AG04449 (cell line): Measurements from ENCODE around the gene DCDC2C.

Source experiments
- CTCF ChIA-PET: fragments of 350-600 bp; formaldehyde crosslinking; extraction: SDS; loops from one replicate; lab custom pipeline; 2021; ENCODE audit warnings: antibody characterized with exemption; lab: Yijun Ruan, JAX
- POLR2A ChIA-PET: fragments of 400-600, 350-600 bp; formaldehyde crosslinking; extraction: SDS; loops from one replicate; lab custom pipeline; 2020; ENCODE audit warnings: antibody characterized with exemption, inconsistent platforms; lab: Yijun Ruan, JAX
- DNase-seq: peaks from one replicate; pipeline ENCODE4 v3.0.0-alpha.2; 2010; ENCODE audit warnings: low read depth, low spot score
- H3K4me3 ChIP-seq: 2 replicates; pipeline ENCODE4 v1.5.1; 2011; ENCODE audit warnings: low read depth, mild to moderate bottlenecking, control low read depth, low read length
- CTCF ChIP-seq: IDR thresholded peaks from one replicate; pipeline ENCODE4 v1.5.1; 2011; ENCODE audit warnings: mild to moderate bottlenecking, moderate library complexity, low read length, control low read depth, inconsistent platforms; ENCODE audit not compliant: insufficient read depth; ENCODE audit errors: missing control alignments

DCDC2C gene

GRCh38 chr2:3780477-3781402, 77.4 kb downstream of the DCDC2C start:
- H3K4me3 ChIP-seq = no peak overlapping the region
- DNase-seq = no peak
- CTCF ChIA-PET = interaction anchor here (0.6 to 3.6 kb wide), 10 partner anchors 10 to 52 kb away, joined by 3 to 23 read pairs (median 3); no protein-coding TSS in a partner anchor
- POLR2A ChIA-PET = no interaction called here
- TF ChIP-seq CTCF = peak; percentile 63

- POLR2A ChIA-PET = no interaction called here
- no peak for TF ChIP-seq CTCF
- H3K4me3 ChIP-seq = no peak overlapping the region
- peak; percentile 5 for DNase-seq
- CTCF ChIA-PET = interaction anchor here (0.8 to 2.5 kb wide), 5 partner anchors 23 to 57 kb away, joined by 3 to 7 read pairs (median 4); no protein-coding TSS in a partner anchor
Observed at GRCh38 chr2:3784731-3785130, 81.4 kb downstream of the DCDC2C start.

- no peak overlapping the region for H3K4me3 ChIP-seq
- CTCF ChIA-PET = interaction anchor here (0.8 to 2.5 kb wide), 4 partner anchors 23 to 57 kb away, joined by 3 to 7 read pairs (median 4); no protein-coding TSS in a partner anchor
- DNase-seq = no peak
- no peak for TF ChIP-seq CTCF
- POLR2A ChIA-PET = no interaction called here
Observed at GRCh38 chr2:3785220-3785889, 82.0 kb downstream of the DCDC2C start.

GRCh38 chr2:3785890-3786273, 82.5 kb downstream of the DCDC2C start:
- no peak for DNase-seq
- ChIA-PET POLR2A (no interaction called here), CTCF (interaction anchor here (1.1 to 2.5 kb wide), 2 partner anchors 45 to 58 kb away, joined by 4 to 7 read pairs; no protein-coding TSS in a partner anchor)
- no peak for TF ChIP-seq CTCF
- H3K4me3 ChIP-seq = no peak overlapping the region

- POLR2A ChIA-PET = no interaction called here
- H3K4me3 ChIP-seq = no peak overlapping the region
- CTCF ChIA-PET = no interaction called here
- no peak for TF ChIP-seq CTCF
- DNase-seq = no peak
Observed at GRCh38 chr2:3787768-3788167, 84.4 kb downstream of the DCDC2C start.

- TF ChIP-seq CTCF = no peak
- H3K4me3 ChIP-seq = no peak overlapping the region
- CTCF ChIA-PET = no interaction called here
- DNase-seq = no peak
- POLR2A ChIA-PET = no interaction called here
Observed at GRCh38 chr2:3789256-3789655, 85.9 kb downstream of the DCDC2C start.
